BLaER1 treated with 17β-estradiol and CSF1 and Interleukin-3, amounts not matched to agents 10 nM and 100 nM (cell line): ENCODE data around the gene FANCE.

Experiments
- H3K27ac ChIP-seq, 11 experiments: shearing (Covaris generic); formaldehyde crosslinking; 2 replicates each; pipeline ENCODE4 v1.8.1; 2022
- H3K27me3 ChIP-seq, 11 experiments: shearing (Covaris generic); formaldehyde crosslinking; 2 replicates each; pipeline ENCODE4 v1.8.1; 2022
- H3K36me3 ChIP-seq, 11 experiments: shearing (Covaris generic); formaldehyde crosslinking; 2 replicates each; pipeline ENCODE4 v1.8.1; 2022
- H3K4me1 ChIP-seq, 10 experiments: shearing (Covaris generic); formaldehyde crosslinking; 2 replicates each; pipeline ENCODE4 v1.8.1; 2022
- H3K4me2 ChIP-seq, 11 experiments: shearing (Covaris generic); formaldehyde crosslinking; 2 replicates each; pipeline ENCODE4 v1.8.1; 2022
- H3K4me3 ChIP-seq, 10 experiments: shearing (Covaris generic); formaldehyde crosslinking; 2 replicates each; pipeline ENCODE4 v1.8.1; 2022
- H3K9ac ChIP-seq, 11 experiments: shearing (Covaris generic); formaldehyde crosslinking; 2 replicates each; pipeline ENCODE4 v1.8.1; 2022
- H3K9me3 ChIP-seq, 11 experiments: shearing (Covaris generic); formaldehyde crosslinking; replicated peaks in 1 of 11; 2 replicates each; pipeline ENCODE4 v1.8.1; 2022
- H4K20me1 ChIP-seq, 11 experiments: shearing (Covaris generic); formaldehyde crosslinking; 2 replicates each; pipeline ENCODE4 v1.8.1; 2022
- Cebpa-rat ChIP-seq, 11 experiments: shearing (Covaris generic); IDR thresholded peaks; 2 replicates each; pipeline ENCODE4 v1.8.1; 2022

The FANCE gene

DNA sequence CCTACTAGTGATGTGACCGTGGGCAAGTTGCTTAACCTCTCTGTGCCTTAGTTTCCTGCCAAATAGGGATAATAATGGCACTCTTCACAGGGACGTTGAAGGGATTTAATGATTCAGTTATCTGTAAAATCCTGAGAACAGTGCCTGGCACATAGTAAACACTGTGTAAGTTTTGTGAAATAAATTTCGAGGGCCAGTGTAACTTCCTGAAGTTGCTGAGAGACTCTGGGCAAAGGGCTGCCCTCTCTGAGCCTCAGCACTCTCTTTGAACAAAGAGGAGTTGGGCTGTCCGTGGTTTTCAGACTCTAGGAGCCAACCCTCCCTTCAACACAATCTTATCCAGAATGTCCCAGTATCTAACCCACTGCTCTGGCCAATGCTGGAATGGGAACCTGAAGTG is 47.2 kb downstream of the FANCE start:
- H3K4me3 ChIP-seq: no peak overlapping the region
- H3K4me1 ChIP-seq: peaks cover 30 to 48% (median 40%) of the 10 kb centered on the region in 10 experiments
- no peak overlapping the region for H3K9ac ChIP-seq
- H4K20me1 ChIP-seq: peaks cover 12 to 50% (median 18%) of the 10 kb centered on the region in 11 experiments; a peak in 19 of 22 replicates
- peaks cover 19 to 89% (median 30%) of the 10 kb centered on the region in 11 experiments; a peak in 21 of 22 replicates for H3K27me3 ChIP-seq
- H3K36me3 ChIP-seq: no peaks in the 10 kb centered on the region
- TF ChIP-seq Cebpa-rat (IDR thresholded peaks at IDR 0.05): no peak
- H3K4me2 ChIP-seq: no peak overlapping the region; a peak in 1 of 22 replicates
- H3K27ac ChIP-seq: no peak overlapping the region
- H3K9me3 ChIP-seq: no peaks in the 10 kb centered on the region

DNA sequence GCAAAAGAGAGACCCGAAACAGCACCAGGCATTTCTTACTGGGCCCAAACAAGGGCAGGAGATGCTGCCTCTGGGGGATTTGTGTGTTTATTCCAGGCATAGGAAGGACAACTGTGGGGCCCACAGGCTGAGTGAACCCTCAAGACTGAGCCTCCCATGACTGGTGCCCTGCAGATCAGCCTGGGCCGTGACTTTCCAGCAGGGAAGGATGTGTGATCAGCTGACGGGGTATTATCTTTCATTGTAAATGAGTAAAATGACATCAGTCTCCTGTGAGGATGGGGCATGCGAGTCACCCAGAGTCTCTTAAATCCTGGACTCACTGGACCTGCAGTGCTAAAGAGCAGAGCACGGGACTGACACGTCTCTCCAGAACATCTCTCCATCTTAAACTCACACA is 48.6 kb downstream of the FANCE start:
- Histone ChIP-seq H3K36me3 (no peaks in the 10 kb centered on the region), H3K4me2 (no peak overlapping the region), H4K20me1 (peaks cover 0 to 36% (median 4%) of the 10 kb centered on the region in 11 experiments; a peak in 12 of 22 replicates), H3K4me3 (no peak overlapping the region), H3K9ac (no peak overlapping the region), H3K27me3 (peaks cover 19 to 75% (median 30%) of the 10 kb centered on the region in 11 experiments; a peak in 21 of 22 replicates), H3K9me3 (no peaks in the 10 kb centered on the region), H3K27ac (no peak overlapping the region), H3K4me1 (peaks cover 16 to 34% (median 26%) of the 10 kb centered on the region in 10 experiments; a peak in 19 of 20 replicates)
- no peak for TF ChIP-seq Cebpa-rat (IDR thresholded peaks at IDR 0.05)

DNA sequence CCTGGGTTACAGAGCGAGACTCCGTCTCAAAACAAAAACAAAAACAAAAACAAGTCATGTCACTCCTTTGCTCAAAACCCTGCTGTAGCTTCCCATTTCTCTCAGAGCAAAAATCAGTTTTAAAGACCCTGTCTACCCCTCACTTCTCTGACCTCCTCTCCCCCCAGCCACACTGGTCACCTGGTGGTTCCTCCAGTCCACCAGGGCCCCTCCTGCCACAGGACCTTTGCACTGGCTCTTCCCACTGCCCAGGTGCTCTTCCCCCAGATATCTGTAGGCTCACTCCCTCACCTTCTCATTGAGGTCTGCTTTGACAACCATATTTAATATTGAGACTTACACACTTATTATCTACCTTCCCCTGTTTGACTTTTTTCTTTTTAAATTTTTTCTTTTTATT is 49.6 kb downstream of the FANCE start:
- Histone ChIP-seq H3K4me2 (no peak overlapping the region), H3K27ac (no peak overlapping the region), H3K4me1 (peaks cover 11 to 28% (median 20%) of the 10 kb centered on the region in 10 experiments; a peak in 18 of 20 replicates), H4K20me1 (peaks cover 0 to 30% (median 0%) of the 10 kb centered on the region in 11 experiments; a peak in 3 of 22 replicates), H3K4me3 (no peak overlapping the region), H3K36me3 (no peaks in the 10 kb centered on the region), H3K27me3 (peaks cover 19 to 68% (median 30%) of the 10 kb centered on the region in 11 experiments; a peak in 21 of 22 replicates), H3K9me3 (no peaks in the 10 kb centered on the region), H3K9ac (no peak overlapping the region)
- no peak for TF ChIP-seq Cebpa-rat (IDR thresholded peaks at IDR 0.05)

DNA sequence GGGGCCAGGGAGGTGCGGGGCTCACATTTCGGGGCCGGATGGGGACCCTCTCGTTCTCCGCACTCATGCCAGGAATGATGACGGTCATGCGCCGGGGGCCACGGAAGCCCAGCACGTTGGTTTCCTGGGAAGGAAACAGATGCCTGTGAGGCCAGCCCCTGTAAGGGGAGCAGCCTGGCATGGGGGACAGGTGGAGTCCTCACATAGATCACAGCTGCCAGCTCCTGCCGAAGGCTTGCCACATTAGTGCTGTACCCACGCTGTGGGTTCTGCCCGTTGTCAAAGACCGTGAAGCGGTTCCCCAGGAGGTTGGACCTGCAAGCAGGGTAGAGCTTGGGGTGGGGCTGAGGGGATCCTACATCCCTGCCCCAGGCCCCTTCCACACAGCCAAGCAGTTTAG is 51.4 kb downstream of the FANCE start:
- Histone ChIP-seq H3K27ac (no peak overlapping the region), H3K4me3 (no peak overlapping the region), H3K9ac (no peak overlapping the region), H3K4me1 (peaks cover 0 to 25% (median 11%) of the 10 kb centered on the region in 10 experiments; a peak in 16 of 20 replicates), H3K4me2 (peak overlapping the region in 7 of 11 experiments; percentile 22 to 66 (median 56); a peak in 11 of 22 replicates), H4K20me1 (peaks cover 0 to 21% (median 0%) of the 10 kb centered on the region in 11 experiments; a peak in 3 of 22 replicates), H3K9me3 (no peaks in the 10 kb centered on the region), H3K36me3 (no peaks in the 10 kb centered on the region), H3K27me3 (peaks cover 10 to 61% (median 17%) of the 10 kb centered on the region in 11 experiments; a peak in 21 of 22 replicates)
- no peak for TF ChIP-seq Cebpa-rat (IDR thresholded peaks at IDR 0.05)

DNA sequence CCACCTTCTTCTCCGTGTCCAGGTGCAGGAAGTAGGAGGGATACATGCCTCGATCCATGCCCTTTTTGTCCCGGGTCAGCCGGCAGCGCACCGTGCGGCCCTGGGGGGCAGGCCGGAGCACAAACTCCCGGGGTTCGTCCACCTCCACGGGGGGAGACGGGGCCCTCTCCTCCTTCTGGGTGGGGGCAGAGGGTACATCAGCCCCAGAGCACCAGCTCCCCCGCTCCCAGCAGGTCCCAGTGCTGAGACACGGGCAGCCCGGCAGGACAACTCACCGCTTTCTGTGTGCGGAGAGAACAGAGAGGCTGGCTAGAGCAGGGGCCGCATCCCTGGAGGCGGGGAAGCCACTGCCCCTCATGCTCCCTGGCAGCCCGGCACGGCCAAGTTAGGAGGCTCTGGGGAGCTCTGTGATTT is 53.9 kb downstream of the FANCE start:
- Histone ChIP-seq H3K36me3 (no peaks in the 10 kb centered on the region), H3K4me2 (no peak overlapping the region), H4K20me1 (peaks cover 0 to 17% (median 0%) of the 10 kb centered on the region in 11 experiments; a peak in 2 of 22 replicates), H3K27ac (no peak overlapping the region), H3K27me3 (peaks cover 24 to 61% (median 30%) of the 10 kb centered on the region in 11 experiments), H3K4me1 (peaks cover 10 to 45% (median 32%) of the 10 kb centered on the region in 10 experiments), H3K4me3 (no peak overlapping the region), H3K9me3 (no peaks in the 10 kb centered on the region), H3K9ac (no peak overlapping the region)
- TF ChIP-seq Cebpa-rat (IDR thresholded peaks at IDR 0.05): no peak

DNA sequence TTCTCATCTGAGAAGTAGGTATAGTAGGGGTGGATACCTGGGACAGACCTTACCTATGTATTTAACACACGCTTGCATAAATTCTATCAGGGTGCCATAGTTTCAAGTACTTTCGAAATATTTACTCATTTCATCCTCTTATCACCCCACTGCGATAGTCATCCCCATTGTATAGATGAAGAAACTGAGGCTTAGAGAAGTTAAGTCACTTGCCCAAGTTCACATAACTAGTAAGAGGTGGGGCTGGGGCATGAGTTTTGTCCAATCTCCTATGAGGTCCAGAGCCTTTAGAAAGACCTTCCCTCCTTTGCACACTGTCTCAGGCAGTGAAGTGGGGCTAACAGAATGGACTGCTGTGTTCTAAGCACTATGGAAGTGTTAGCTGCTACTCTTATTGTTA is 54.4 kb downstream of the FANCE start:
- H3K4me2 ChIP-seq: no peak overlapping the region

DNA sequence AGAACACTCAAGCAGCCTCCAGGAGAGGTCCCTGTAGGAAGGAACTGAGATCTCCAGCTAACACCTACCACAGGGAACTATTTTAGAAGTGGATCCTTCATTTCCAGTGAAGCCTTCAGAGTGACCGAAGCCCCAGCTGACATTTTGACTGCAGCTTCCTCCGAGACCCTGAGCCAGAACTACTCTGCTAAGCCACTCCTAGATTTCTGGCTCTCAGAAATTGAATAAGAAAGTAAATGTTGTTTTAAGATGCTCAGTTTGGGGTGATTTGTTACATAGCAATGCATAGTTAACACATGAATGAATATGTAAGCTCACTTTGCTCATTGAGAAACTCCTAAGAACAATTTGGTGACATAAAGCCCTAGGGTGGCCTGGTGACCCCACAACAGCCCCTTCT is 55.1 kb downstream of the FANCE start:
- no peaks in the 10 kb centered on the region for H3K9me3 ChIP-seq
- H3K27ac ChIP-seq: no peak overlapping the region
- H3K27me3 ChIP-seq: peaks cover 35 to 64% (median 42%) of the 10 kb centered on the region in 11 experiments
- no peak overlapping the region for H3K4me3 ChIP-seq
- no peak for TF ChIP-seq Cebpa-rat (IDR thresholded peaks at IDR 0.05)
- H3K36me3 ChIP-seq: no peaks in the 10 kb centered on the region
- peaks cover 0 to 22% (median 0%) of the 10 kb centered on the region in 11 experiments; a peak in 2 of 22 replicates for H4K20me1 ChIP-seq
- no peak overlapping the region for H3K4me2 ChIP-seq
- H3K9ac ChIP-seq: no peak overlapping the region
- peaks cover 17 to 56% (median 43%) of the 10 kb centered on the region in 10 experiments for H3K4me1 ChIP-seq

More for the DNA sequence above, 54.4 kb downstream of the FANCE start:
- H3K4me3 ChIP-seq: no peak overlapping the region
- TF ChIP-seq Cebpa-rat (IDR thresholded peaks at IDR 0.05): no peak
- no peaks in the 10 kb centered on the region for H3K36me3 ChIP-seq
- H3K27ac ChIP-seq: no peak overlapping the region
- H3K27me3 ChIP-seq: peaks cover 29 to 63% (median 36%) of the 10 kb centered on the region in 11 experiments
- no peak overlapping the region for H3K9ac ChIP-seq
- peaks cover 15 to 50% (median 38%) of the 10 kb centered on the region in 10 experiments for H3K4me1 ChIP-seq
- H3K9me3 ChIP-seq: no peaks in the 10 kb centered on the region
- H4K20me1 ChIP-seq: peaks cover 0 to 22% (median 0%) of the 10 kb centered on the region in 11 experiments; a peak in 2 of 22 replicates

DNA sequence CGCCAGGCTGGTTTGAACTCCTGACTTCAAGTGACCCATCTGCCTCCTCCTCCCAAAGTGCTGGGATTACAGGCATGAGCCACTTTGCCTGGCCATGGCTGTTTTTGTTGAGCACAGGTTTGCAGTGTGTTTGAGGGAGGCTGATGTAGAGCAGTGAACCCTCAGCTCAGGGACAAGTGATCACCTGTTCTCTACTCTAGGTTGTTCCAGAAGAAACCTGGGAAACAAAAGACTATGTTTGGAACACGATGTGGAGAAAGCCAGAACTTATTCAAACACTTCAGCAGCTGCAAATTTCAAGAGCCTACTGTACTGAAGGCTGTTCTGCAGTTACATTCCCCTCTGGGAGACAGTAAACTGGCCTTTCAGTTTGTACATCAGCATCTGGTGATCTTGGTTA is 55.9 kb downstream of the FANCE start:
- no peak overlapping the region for H3K9ac ChIP-seq
- H3K36me3 ChIP-seq: no peaks in the 10 kb centered on the region
- no peak overlapping the region for H3K27ac ChIP-seq
- no peaks in the 10 kb centered on the region for H3K9me3 ChIP-seq
- H3K4me1 ChIP-seq: peaks cover 17 to 57% (median 43%) of the 10 kb centered on the region in 10 experiments
- H3K27me3 ChIP-seq: peaks cover 38 to 68% (median 50%) of the 10 kb centered on the region in 11 experiments
- peaks cover 0 to 22% (median 0%) of the 10 kb centered on the region in 11 experiments; a peak in 2 of 22 replicates for H4K20me1 ChIP-seq
- peak overlapping the region in 3 of 11 experiments; percentile 75 to 91 (median 88); a peak in 7 of 22 replicates for H3K4me2 ChIP-seq
- no peak overlapping the region for H3K4me3 ChIP-seq
- TF ChIP-seq Cebpa-rat (IDR thresholded peaks at IDR 0.05): no peak

DNA sequence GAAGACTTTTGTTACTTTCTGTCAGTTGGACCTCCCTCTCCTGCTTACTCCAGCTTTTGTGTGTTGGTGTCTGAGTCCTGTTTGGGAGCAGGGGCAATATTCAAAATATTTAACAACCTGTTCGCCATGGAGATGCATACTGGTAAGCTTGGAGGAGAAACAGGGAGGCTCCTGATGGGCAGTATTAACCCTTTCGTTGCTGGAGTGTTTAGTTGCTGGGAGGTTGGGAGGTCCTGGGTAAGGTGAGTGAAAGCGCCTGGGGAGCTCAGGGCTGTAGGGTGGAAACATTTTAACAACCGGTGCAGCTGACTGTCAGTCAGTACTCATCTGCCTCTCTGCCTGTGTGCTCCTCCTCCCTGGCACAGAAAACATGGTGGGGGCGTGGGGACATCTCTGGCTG is 56.4 kb downstream of the FANCE start:
- no peaks in the 10 kb centered on the region for H3K9me3 ChIP-seq
- peaks cover 0 to 22% (median 0%) of the 10 kb centered on the region in 11 experiments; a peak in 2 of 22 replicates for H4K20me1 ChIP-seq
- H3K4me2 ChIP-seq: peak overlapping the region; percentile 25 to 91 (median 75); a peak in 21 of 22 replicates
- no peak for TF ChIP-seq Cebpa-rat (IDR thresholded peaks at IDR 0.05)
- H3K9ac ChIP-seq: no peak overlapping the region
- H3K36me3 ChIP-seq: no peaks in the 10 kb centered on the region
- H3K27ac ChIP-seq: no peak overlapping the region
- peaks cover 17 to 54% (median 41%) of the 10 kb centered on the region in 10 experiments for H3K4me1 ChIP-seq
- H3K4me3 ChIP-seq: no peak overlapping the region
- H3K27me3 ChIP-seq: peaks cover 35 to 64% (median 47%) of the 10 kb centered on the region in 11 experiments
